ENCODE results near the gene PKNOX2. TPM values are rescaled to one million over a fixed set of nuclear protein-coding genes. Genes with fewer than 3 reads are reported as not detected.
A peak's percentile ranks its signal among the peaks of the same experiment; 100 is the strongest.

PKNOX2 gene
- total RNA-seq, 1 donor from 2014 or later, result 6.8 TPM

DNA sequence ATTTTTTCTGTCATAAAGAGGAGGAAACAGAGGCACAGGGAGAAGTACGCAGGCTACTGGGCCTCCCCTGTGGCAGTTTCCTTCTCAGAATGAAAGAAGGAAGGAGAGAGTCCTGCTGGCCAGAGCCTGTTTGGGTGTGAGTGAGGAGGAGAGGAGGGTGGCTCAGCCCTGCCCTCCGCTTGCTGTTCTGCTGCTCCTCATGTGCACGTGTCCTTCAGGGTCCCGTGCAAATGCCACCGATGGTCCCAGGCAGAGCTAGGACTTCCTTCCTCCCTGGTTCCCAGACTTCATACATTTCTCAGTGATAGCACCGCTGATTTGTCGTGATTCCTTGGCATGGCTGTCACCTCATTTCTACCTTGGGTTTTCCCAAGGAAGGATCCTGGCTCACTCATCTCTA is 88.7 kb downstream of the PKNOX2 start:
- Histone ChIP-seq H3K4me3 (ENCODE audit: low read length in 3 of 3) (no peak overlapping the region), H3K27ac (ENCODE audit: low read depth, low read length) (no peak overlapping the region), H3K36me3 (ENCODE audit: control insufficient read depth in 3 of 3, insufficient read depth in 3 of 3, low read length in 3 of 3) (peaks cover 0 to 5% (median 0%) of the 10 kb centered on the region in 3 donors), H3K27me3 (ENCODE audit: control insufficient read depth in 3 of 3, insufficient read depth in 3 of 3, low read length in 3 of 3) (no peaks in the 10 kb centered on the region), H3K4me1 (ENCODE audit: control insufficient read depth in 3 of 3, insufficient read depth in 3 of 3, low read length in 3 of 3) (peaks cover 0 to 8% (median 0%) of the 10 kb centered on the region in 3 donors), H3K9me3 (ENCODE audit: control insufficient read depth in 3 of 3, low read length in 3 of 3) (no peaks in the 10 kb centered on the region), H3K9ac (ENCODE audit: low read depth in 1 of 3, low read length in 3 of 3) (no peak overlapping the region)

DNA sequence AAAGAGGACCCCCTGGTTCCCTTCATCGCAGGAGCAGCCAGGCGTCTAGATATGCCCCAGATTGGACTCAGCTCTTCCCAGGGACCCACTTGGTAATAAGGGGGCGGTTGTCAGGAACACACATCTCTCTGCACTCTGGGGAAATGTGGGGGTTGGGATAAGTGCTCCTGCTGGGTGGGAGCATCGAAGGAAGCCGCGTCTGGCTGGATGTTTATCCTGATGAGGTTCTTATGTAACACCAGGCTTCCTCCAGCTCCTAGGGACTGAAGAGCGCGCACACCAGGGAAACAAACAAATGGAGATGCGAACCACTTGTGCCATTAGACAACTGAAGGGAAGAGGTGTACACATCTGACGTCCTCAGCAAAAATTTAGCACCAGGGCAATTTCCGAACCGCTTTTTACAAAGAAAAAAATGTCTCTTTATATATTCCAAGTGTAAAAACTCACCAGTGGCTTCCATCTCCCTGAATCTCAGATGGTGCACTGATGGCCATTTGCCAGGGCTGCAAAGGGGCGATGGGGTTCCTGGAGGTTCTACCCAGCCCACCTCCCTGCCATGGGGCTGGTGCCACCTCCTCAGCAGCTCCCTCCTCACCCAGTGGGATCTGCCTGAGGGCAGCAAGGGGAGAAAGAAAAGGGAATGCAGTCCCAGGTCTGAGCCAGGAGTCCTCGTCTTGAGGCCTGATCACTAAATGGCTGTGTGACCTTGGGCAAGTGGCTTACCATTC is 89.4 kb downstream of the PKNOX2 start:
- Histone ChIP-seq H3K27ac (ENCODE audit: low read depth, low read length) (no peak overlapping the region), H3K9ac (ENCODE audit: low read depth in 1 of 3, low read length in 3 of 3) (no peak overlapping the region), H3K4me3 (ENCODE audit: low read length in 3 of 3) (no peak overlapping the region), H3K9me3 (ENCODE audit: control insufficient read depth in 3 of 3, low read length in 3 of 3) (no peaks in the 10 kb centered on the region), H3K36me3 (ENCODE audit: control insufficient read depth in 3 of 3, insufficient read depth in 3 of 3, low read length in 3 of 3) (peaks cover 0 to 5% (median 0%) of the 10 kb centered on the region in 3 donors), H3K4me1 (ENCODE audit: control insufficient read depth in 3 of 3, insufficient read depth in 3 of 3, low read length in 3 of 3) (peaks cover 0 to 8% (median 0%) of the 10 kb centered on the region in 3 donors), H3K27me3 (ENCODE audit: control insufficient read depth in 3 of 3, insufficient read depth in 3 of 3, low read length in 3 of 3) (no peaks in the 10 kb centered on the region)

DNA sequence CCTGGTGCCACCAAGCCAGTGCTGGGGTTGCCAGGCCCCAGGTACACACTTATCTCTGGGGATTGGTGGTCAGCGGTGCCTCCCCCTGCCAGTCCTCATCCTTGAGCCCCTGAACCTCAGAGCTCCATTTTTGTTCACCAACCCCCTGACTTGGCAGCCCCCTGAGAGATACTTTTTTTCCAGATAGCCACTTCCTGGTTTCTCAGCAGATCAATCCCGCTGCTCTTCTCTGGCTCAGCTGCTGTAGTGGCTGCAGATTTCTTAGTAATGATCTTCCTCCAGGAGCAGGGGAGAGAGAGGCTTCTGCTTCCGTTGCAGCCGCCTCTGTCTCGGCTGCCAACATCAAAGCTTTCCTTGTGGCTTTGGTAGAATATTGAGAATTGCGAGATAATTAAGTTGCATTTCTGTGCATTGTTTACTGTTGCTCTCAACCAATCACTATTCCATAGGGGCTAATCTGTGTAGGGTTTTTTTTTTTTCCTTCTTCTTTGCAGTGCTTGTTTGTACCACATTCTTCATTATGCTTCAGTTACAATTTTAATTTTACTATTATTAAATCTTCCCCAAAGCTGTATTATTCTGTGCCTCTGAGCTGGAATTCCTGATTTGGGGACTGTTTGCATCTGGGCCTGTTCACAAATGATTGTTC is 92.1 kb downstream of the PKNOX2 start:
- Histone ChIP-seq H3K27ac (ENCODE audit: low read depth, low read length) (no peak overlapping the region), H3K9ac (ENCODE audit: low read depth in 1 of 3, low read length in 3 of 3) (no peak overlapping the region), H3K9me3 (ENCODE audit: control insufficient read depth in 3 of 3, low read length in 3 of 3) (no peaks in the 10 kb centered on the region), H3K4me3 (ENCODE audit: low read length in 3 of 3) (no peak overlapping the region), H3K27me3 (ENCODE audit: control insufficient read depth in 3 of 3, insufficient read depth in 3 of 3, low read length in 3 of 3) (no peaks in the 10 kb centered on the region), H3K36me3 (ENCODE audit: control insufficient read depth in 3 of 3, insufficient read depth in 3 of 3, low read length in 3 of 3) (peaks cover 0 to 5% (median 0%) of the 10 kb centered on the region in 3 donors), H3K4me1 (ENCODE audit: control insufficient read depth in 3 of 3, insufficient read depth in 3 of 3, low read length in 3 of 3) (peaks cover 8 to 12% (median 8%) of the 10 kb centered on the region in 3 donors)

DNA sequence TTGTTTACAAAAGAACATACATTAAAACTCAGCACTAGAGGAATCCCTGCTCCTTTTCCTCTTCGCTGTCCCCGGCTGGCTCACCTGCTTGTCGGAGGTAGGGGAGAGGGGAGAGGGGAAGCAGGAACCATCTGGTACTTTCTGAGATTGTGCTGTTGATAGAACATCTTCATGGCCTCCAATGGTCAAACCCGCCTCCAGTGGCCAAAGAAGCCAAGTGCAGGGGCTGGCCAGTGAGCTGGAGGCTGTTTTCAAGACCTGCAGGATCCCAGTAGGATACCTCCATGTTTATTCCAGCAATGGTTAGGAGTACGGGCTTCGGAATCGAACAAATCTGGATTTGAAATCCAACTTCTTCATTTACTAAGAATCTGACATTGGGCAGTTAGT is 92.6 kb downstream of the PKNOX2 start:
- peaks cover 0 to 5% (median 0%) of the 10 kb centered on the region in 3 donors for H3K36me3 ChIP-seq (ENCODE audit: control insufficient read depth in 3 of 3, insufficient read depth in 3 of 3, low read length in 3 of 3)
- H3K27ac ChIP-seq (ENCODE audit: low read depth, low read length), result no peak overlapping the region
- H3K9ac ChIP-seq (ENCODE audit: low read depth in 1 of 3, low read length in 3 of 3), result no peak overlapping the region
- no peaks in the 10 kb centered on the region for H3K27me3 ChIP-seq (ENCODE audit: control insufficient read depth in 3 of 3, insufficient read depth in 3 of 3, low read length in 3 of 3)
- H3K4me3 ChIP-seq (ENCODE audit: low read length in 3 of 3), result no peak overlapping the region
- H3K9me3 ChIP-seq (ENCODE audit: control insufficient read depth in 3 of 3, low read length in 3 of 3), result no peaks in the 10 kb centered on the region
- peaks cover 13 to 18% (median 14%) of the 10 kb centered on the region in 3 donors for H3K4me1 ChIP-seq (ENCODE audit: control insufficient read depth in 3 of 3, insufficient read depth in 3 of 3, low read length in 3 of 3)

DNA sequence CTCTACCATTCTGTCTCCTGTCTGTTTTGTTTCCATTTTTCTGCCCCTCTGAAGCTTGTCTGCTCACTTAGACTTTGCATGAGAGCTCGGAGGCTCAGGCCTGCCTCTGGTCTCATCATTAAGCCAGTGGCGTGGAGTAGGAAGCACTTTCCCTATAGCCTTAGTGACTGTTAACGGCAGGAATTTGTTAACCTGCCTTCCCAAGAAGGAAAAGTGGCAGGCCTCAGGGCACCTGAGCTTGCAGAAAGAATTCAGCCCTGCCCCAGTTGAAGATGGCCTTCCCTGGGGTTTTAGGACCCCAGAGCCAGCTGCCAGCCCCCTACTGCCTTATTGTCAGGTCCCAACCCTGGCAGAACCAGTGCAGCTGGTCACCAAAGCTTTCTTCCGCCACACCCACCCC is 93.2 kb downstream of the PKNOX2 start:
- Histone ChIP-seq H3K27me3 (ENCODE audit: control insufficient read depth in 3 of 3, insufficient read depth in 3 of 3, low read length in 3 of 3) (no peaks in the 10 kb centered on the region), H3K4me3 (ENCODE audit: low read length in 3 of 3) (no peak overlapping the region), H3K27ac (ENCODE audit: low read depth, low read length) (no peak overlapping the region), H3K9me3 (ENCODE audit: control insufficient read depth in 3 of 3, low read length in 3 of 3) (no peaks in the 10 kb centered on the region), H3K4me1 (ENCODE audit: control insufficient read depth in 3 of 3, insufficient read depth in 3 of 3, low read length in 3 of 3) (peaks cover 17 to 22% (median 19%) of the 10 kb centered on the region in 3 donors), H3K9ac (ENCODE audit: low read depth in 1 of 3, low read length in 3 of 3) (no peak overlapping the region), H3K36me3 (ENCODE audit: control insufficient read depth in 3 of 3, insufficient read depth in 3 of 3, low read length in 3 of 3) (peaks cover 0 to 5% (median 0%) of the 10 kb centered on the region in 3 donors)

DNA sequence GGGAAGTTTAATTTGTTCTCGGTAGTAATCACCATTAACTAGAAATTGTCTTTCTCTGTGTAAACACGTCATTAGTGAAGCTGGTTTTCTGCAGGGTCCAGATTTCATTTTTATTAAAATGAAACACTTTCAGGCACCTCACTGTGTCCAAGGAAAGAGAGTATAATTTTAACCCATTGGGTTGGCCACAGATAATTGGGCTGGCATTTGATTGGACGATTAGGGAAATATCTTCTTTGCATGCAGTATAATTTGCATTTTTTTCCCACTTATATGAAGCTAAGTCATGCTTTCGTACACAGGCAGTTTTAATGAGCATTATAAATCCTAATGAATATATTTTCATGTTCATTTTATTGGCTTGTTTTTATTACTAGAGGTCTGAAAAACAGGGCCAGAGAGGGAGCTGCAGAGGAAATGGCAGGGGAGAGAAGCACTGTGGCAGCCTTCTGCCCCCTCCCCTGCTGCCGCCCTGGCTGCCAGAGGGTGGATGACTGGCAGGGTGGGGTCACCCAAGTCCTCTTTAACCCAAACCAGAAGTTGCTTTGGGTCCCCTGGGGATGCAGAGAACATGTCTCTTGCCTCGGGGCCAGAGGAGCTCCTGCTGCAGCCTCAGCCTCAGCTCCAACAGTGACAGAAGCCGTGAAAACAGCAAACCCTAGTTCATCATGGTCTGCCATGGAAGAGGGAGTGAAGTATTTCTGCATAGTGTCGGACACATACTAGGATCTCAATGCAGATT is 93.9 kb downstream of the PKNOX2 start:
- H3K36me3 ChIP-seq (ENCODE audit: control insufficient read depth in 3 of 3, insufficient read depth in 3 of 3, low read length in 3 of 3), result peaks cover 0 to 5% (median 0%) of the 10 kb centered on the region in 3 donors
- H3K4me3 ChIP-seq (ENCODE audit: low read length in 3 of 3), result no peak overlapping the region
- H3K9ac ChIP-seq (ENCODE audit: low read depth in 1 of 3, low read length in 3 of 3), result no peak overlapping the region
- H3K4me1 ChIP-seq (ENCODE audit: control insufficient read depth in 3 of 3, insufficient read depth in 3 of 3, low read length in 3 of 3), result peaks cover 23 to 29% (median 26%) of the 10 kb centered on the region in 3 donors
- H3K27me3 ChIP-seq (ENCODE audit: control insufficient read depth in 3 of 3, insufficient read depth in 3 of 3, low read length in 3 of 3), result no peaks in the 10 kb centered on the region
- H3K27ac ChIP-seq (ENCODE audit: low read depth, low read length), result no peak overlapping the region
- no peaks in the 10 kb centered on the region for H3K9me3 ChIP-seq (ENCODE audit: control insufficient read depth in 3 of 3, low read length in 3 of 3)

DNA sequence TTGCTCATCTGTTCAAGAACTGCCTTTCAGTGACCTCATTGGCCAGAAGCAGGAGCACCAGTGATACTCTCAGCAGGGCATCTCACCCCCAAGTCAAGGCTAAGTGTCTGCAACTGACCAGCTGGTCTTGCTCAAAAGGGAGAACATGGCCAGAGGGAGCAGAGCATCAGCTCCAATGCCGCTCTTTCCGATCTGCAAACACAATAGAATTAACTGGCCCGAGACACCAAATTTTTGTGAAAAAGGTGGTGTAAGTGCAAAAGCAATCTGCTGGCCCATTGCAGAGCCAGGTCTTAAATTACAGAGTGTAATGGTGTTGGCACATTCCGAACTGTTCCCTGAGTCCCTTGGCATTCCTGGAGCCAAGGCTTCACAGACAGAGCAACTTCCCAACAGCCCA is 97.0 kb downstream of the PKNOX2 start:
- Histone ChIP-seq H3K4me1 (ENCODE audit: control insufficient read depth in 3 of 3, insufficient read depth in 3 of 3, low read length in 3 of 3) (peaks cover 23 to 34% (median 32%) of the 10 kb centered on the region in 3 donors), H3K27ac (ENCODE audit: low read depth, low read length) (no peak overlapping the region), H3K36me3 (ENCODE audit: control insufficient read depth in 3 of 3, insufficient read depth in 3 of 3, low read length in 3 of 3) (no peaks in the 10 kb centered on the region), H3K27me3 (ENCODE audit: control insufficient read depth in 3 of 3, insufficient read depth in 3 of 3, low read length in 3 of 3) (no peaks in the 10 kb centered on the region), H3K9me3 (ENCODE audit: control insufficient read depth in 3 of 3, low read length in 3 of 3) (no peaks in the 10 kb centered on the region), H3K4me3 (ENCODE audit: low read length in 3 of 3) (no peak overlapping the region), H3K9ac (ENCODE audit: low read depth in 1 of 3, low read length in 3 of 3) (no peak overlapping the region)

DNA sequence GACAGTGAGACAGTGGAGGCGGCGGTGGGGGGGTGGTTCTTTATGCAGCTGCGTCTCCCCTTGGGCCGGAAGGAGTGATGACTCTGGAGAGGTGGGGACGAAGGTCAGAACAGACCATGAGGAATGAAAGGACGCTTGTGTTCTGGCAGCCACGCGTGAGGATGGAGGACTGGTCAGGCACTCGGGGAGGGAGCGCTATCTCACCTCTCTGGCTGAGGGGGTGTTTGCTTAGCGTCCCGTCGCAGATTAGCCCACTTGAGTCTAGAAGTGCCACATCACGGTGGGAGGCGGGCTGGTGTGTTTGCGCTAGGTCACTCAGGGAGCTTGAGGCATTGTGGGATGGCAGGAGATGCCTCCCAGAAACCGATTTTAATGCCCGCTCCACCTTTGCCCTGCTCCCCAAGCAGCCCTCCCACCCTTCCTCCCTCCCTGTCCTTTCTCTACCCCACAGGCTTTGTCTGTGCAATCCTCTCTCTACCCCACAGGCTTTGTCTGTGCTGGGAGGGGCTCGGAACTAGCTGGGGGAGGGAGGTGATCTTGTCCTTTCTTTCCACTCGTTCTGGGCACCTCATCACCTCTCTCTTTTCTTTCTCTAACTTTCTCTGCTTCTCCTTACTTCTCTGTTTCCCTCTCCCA is 97.8 kb downstream of the PKNOX2 start:
- H3K4me3 ChIP-seq (ENCODE audit: low read length in 3 of 3), result peak overlapping the region in 1 of 3 donors; percentile 7
- H3K9ac ChIP-seq (ENCODE audit: low read depth in 1 of 3, low read length in 3 of 3), result peak overlapping the region in 1 of 3 donors; percentile 45
- no peaks in the 10 kb centered on the region for H3K9me3 ChIP-seq (ENCODE audit: control insufficient read depth in 3 of 3, low read length in 3 of 3)
- peaks cover 23 to 34% (median 32%) of the 10 kb centered on the region in 3 donors for H3K4me1 ChIP-seq (ENCODE audit: control insufficient read depth in 3 of 3, insufficient read depth in 3 of 3, low read length in 3 of 3)
- no peak overlapping the region for H3K27ac ChIP-seq (ENCODE audit: low read depth, low read length)
- no peaks in the 10 kb centered on the region for H3K27me3 ChIP-seq (ENCODE audit: control insufficient read depth in 3 of 3, insufficient read depth in 3 of 3, low read length in 3 of 3)
- no peaks in the 10 kb centered on the region for H3K36me3 ChIP-seq (ENCODE audit: control insufficient read depth in 3 of 3, insufficient read depth in 3 of 3, low read length in 3 of 3)

DNA sequence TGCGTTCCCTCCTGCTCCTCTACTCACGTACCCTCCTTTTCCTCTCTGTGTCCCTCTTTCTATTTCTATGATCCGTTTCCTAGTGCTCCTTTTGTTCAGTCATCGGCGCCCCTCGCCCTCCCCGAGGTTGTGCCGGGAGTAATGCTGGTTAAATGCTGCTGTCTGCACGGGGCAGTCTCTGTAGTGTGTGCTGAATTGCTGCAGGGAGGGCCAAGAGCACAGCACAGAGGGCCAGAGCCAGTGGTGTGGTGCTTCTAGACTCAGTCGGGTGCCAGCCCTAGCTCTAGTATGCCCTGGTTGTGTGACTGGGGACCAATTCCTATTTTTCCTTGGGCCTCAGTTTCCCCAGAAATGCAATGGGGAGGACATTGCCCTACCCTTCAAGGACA is 98.3 kb downstream of the PKNOX2 start:
- H3K36me3 ChIP-seq (ENCODE audit: control insufficient read depth in 3 of 3, insufficient read depth in 3 of 3, low read length in 3 of 3), result no peaks in the 10 kb centered on the region
- H3K9me3 ChIP-seq (ENCODE audit: control insufficient read depth in 3 of 3, low read length in 3 of 3), result no peaks in the 10 kb centered on the region
- H3K27me3 ChIP-seq (ENCODE audit: control insufficient read depth in 3 of 3, insufficient read depth in 3 of 3, low read length in 3 of 3), result no peaks in the 10 kb centered on the region
- peak overlapping the region in 2 of 3 donors; percentile 7 to 35 for H3K4me3 ChIP-seq (ENCODE audit: low read length in 3 of 3)
- H3K9ac ChIP-seq (ENCODE audit: low read depth in 1 of 3, low read length in 3 of 3), result peak overlapping the region in 1 of 3 donors; percentile 45
- H3K4me1 ChIP-seq (ENCODE audit: control insufficient read depth in 3 of 3, insufficient read depth in 3 of 3, low read length in 3 of 3), result peaks cover 23 to 34% (median 32%) of the 10 kb centered on the region in 3 donors
- no peak overlapping the region for H3K27ac ChIP-seq (ENCODE audit: low read depth, low read length)

Data from skeletal muscle tissue (tissue), 4 donors.